ENCODE measurements around the gene JHY.
"Not testable (repeated sequence)": the region's sequence is repeated elsewhere in the genome, so short reads cannot be mapped to it uniquely, and the experiment has no call there.

JHY gene

DNA sequence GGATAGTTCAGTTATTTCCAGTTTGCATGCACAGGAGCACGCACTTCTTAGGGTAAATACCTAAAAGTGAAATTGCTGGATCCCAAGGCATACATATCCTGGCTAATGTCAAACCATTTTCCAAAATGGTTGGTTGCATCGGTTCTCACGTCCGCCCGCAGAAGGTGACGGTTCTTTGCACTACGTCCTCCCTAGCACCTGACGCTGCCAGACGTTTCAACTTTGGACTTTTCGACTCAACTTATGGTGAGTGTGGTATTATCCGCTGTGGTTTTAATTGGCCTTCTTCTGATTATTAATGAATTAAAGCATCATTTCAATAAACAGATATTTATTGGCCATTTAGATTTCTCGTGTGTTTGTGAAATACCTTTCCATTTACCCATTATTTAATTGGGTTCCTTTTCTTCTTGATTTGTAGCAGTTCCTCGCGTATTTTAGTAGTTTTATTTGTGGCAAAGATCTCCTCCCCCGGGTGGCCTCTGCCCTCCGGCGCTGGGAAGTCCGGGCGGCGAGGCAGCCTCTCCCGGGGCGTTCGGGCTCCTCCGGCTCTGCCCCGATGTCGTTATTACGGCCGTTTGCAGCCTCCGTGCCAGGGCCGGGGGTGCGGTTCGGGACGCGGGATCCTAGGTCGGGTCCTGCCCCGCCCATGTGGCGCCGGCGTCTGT, at the start of gene JHY:
Gene JHY (plus strand): TSS at position 571 of the 668 bp plus-strand sequence. CDS start 3,091 bp downstream, outside the sequence.
- DNase-seq: no peak

DNA sequence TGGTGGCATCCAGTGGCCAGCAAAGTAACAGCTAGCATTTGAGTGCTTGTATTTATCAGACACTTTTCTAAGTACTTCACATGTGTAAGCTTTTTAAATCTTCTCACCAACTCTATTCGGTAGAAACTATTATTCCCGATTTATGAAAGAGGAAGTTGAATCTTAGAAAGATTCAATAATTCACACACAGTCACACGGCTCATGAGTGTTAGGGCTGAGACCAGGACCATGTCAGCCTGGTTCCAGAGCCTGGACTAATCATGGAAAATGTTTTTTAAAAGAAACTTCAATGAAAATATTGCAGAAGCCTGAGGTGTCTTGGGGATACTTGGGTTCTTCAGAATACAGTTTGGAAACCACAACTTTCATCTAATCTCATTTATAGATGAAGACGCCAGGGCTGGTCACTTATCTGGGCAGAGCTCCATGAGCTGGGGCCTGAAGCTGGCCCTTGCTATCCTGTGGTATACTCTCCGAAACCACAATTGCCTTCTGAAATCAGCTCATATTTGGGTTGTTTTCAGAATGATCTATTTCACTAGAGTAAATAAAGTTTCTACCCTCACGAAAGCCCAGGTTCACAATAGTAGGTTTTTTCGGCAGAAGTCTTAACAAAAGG, 48.6 kb upstream of the JHY start:
- no peak for DNase-seq

DNA sequence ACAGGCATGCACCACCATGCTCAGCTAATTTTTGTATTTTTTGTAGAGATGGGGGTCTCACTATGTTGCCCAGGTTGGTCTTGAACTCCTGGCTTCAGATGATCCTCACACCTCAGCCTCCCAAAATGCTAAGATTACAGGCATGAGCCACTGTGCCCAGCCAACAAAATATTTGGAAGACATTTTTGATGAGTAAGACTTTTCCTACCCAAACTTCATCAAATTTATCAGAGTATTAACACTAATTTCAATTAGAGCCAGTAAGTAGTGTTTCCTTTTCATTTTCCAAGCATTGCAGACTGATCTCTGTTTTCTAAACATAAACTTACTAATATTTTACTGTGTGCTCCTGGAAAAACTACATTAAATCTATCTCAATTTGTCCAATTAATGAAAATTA, 45.6 kb upstream of the JHY start:
- no peak for DNase-seq

DNA sequence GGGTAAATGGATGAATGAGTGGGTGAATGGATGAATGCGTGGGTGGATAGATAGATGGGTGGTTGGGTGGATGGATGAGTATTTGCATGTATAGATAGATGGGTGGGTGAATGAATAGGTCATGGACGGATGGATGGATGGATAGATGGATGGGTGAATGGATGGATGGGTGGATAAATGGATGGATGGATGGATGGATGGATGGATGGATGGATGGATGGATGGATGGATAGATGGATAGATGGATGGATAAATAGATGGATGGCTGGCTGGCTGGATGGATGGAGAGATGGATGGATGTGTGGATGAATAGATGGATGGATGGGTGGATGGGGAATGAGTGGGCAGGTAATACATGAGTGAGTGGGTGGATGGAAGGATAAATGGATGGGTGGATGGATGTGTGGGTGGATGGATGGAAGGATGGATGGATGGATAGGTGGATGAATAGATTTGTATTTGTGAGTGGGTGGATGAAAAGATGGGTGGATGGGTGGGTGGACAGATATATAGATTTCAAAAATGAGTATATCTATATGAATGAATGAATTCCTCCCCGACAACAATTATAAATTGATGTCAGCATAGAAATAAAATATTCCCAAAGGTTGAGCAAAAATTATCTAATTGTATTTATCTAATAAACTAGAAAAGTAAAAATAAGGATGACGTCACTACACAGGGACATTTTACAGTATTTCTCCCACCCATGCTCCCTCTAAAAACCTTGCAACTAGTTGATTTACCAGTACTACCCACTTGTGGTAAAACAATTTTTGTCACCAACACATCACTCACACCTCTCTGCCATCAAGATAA, 44.8 kb upstream of the JHY start:
- DNase-seq: no peak

DNA sequence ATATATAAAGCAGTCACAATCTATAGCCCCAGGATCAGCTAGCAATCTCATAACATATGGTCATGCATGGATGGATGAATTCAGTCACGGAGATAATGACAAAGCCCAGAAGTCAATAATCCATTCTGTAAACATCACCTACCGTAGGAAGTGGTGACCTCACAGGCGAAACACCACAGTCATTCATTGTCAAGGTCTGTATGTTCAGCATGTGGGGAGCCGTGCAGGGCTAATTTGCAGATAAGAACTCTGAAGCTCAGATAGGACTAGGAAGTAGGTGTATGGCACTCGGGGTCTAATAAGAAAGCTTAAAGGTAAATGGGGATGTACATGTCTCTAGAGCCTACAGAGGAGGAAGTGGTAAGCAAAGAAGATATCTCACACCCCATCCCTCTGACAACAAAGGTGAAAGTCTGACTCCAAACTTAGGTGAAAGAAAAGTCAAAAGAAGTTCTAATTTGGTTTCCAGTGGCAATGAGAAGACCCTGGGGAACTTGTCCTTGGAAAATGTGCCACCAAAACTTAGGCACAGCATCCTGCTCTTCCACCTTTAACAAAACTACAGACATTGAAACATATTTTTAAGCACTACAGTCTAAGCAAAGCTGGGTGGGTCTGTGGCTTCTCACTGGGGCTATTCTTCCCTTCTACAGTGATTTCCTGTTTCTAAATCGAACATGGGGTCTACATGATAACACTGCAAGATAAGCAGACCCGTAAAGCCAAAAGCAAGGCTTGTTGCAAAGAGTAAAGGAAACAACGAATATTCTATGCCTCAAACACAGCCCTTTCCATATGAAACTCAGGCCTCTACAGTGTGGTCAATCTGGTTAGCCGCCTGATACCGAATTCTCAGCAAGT, 39.0 kb upstream of the JHY start:
- DNase-seq: no peak

DNA sequence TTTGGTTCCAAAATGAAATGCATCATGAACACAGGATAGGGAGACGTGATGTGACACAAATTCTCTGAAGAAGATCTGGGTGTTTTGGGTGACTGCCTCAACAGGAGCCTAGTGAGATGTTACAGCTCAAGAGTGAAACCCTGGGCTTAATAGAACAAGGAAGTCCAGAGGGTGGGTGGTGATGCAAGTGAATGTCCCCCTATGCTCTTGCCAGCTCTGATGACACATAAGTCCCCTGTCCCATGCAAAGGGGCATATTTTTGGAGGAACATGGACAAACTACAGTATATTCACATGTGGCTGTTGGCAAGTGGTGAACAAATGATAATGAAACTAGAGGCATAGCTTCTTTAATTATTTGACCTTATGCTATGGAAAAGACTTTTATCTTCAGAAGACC, 35.1 kb upstream of the JHY start:
- no peak for DNase-seq

DNA sequence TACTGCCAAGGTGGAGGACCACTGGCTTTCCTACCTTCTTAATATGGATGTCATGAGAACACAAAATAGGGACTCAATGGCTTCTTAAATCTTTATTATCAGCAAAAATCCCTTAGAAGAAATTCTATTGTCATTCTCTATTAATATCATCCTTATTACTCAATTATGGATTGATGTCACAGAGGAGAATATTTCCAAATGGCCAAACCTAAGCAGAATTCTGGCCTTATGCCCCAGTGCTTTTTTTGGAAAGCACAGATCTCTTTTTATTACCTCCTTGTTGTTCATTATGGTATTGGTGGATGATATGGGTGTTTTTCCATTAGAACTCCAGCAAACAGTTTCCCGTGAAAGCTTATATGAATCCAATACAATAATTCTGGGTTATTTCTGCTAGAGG, 34.4 kb upstream of the JHY start:
- no peak for DNase-seq

DNA sequence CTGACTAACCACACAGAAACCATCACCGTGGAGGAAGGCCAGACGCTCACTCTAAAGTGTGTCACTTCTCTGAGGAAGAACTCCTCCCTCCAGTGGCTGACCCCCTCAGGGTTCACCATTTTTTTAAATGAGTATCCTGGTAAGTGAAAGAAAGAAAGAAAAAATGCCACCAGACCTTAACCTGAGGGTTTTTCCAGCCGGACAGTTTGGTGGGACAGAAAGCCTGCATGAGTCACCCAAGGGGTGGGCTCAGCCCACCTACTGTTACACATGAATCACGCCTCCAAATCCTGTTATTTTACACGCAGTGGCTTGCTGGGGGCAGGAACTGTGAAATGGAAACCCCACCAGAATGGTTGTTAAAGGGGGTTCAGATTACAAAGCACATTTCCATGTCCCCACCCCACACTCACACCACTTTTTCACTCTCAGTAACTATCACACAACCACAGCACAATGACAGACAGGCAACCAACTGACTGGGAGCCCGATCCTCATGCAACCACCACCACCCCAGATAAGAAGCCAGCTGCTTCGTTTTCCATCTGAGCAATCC, 32.4 kb upstream of the JHY start:
- DNase-seq: no peak

DNA sequence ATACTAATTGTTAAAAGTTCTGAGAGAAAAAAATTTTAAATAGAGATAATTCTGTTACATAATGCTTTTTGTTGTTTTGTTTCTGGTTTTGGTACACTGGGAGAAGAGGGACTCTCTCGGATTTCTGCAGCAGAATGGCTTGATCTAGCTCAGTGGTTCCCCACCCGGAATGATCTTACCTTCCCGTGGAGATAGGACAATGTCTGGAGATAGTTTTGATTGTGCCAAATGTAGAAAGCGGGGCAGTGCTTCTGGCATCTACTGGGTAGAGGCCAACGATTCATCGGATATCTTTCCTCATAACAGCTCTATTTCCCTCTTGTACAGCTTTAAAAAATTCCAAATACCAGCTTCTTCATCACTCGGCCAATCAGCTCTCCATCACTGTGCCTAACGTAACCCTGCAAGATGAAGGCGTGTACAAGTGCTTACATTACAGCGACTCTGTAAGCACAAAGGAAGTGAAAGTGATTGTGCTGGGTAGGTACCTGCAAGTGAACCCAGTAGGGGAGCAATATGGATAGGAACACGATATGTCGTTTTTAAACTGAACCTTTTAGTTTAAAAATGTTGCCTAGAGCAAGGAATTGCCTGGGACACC, 31.1 kb upstream of the JHY start:
- DNase-seq: no peak

DNA sequence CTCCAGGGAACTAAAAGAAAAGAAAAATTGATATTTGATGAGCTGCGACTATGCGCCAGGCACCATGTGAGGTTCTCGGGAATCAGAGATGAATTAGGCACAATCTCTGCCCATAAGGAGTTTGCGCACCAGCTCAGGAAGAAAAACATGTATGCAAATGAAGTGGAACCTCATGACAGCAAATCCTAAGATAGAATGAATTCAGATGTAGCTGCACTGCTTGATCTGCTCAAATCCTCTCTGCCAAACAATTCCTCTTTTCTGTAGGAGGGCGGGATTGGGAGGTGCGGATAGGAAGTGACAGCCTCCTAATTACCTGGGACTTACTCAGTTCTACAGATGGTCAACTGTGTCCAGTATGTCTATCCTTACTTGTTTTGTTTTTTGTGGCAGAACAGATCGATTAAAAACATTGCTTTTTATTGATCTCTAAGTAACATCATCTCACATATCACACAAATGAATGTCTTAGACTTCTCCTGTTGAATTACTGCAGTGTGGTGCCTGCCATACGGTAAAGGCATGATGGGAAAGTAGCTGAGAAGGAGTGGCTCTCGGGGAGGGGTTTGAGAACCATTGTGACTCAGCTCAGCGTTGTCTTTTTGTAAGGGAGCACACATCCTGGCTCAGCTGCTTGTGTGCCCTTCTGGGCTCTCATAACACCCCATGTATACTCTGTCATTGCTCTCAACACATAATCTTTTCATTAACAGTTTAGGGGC, 30.3 kb upstream of the JHY start:
- no peak for DNase-seq

DNA sequence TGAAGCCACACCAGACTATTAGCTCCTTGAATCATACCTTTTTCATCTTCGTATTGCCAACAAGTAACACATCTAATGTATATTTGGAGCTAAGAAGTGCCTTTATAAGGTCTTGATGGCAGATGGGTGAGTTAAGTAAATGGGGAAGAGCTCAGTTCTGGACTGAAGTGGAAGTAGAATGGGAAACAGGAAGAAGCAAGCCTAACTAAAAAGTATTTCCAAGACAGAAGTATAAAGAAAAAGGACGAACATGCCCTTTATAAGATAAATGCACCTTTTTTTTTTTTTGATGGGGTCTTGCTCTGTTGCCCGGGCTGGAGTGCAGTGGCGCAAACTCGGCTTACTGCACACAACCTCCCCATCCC, 29.8 kb upstream of the JHY start:
- no peak for DNase-seq

DNA sequence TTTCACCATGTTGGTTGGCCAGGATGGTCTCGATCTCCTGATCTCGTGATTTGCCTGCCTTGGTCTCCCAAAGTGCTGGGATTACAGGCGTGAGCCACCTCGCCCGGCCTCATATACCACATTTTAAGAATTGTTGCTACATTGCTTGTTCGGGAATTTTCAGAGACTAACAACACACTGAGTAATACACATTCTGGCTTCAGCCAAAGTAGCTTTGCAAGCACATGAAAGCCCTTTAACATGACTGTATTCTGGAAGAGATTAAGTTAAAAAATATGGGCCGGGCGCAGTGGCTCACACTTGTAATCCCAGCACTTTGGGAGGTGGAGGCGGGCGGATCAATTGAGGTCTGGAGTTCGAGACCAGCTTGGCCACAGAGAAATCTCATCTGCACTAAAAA, 29.3 kb upstream of the JHY start:
- DNase-seq: no peak

DNA sequence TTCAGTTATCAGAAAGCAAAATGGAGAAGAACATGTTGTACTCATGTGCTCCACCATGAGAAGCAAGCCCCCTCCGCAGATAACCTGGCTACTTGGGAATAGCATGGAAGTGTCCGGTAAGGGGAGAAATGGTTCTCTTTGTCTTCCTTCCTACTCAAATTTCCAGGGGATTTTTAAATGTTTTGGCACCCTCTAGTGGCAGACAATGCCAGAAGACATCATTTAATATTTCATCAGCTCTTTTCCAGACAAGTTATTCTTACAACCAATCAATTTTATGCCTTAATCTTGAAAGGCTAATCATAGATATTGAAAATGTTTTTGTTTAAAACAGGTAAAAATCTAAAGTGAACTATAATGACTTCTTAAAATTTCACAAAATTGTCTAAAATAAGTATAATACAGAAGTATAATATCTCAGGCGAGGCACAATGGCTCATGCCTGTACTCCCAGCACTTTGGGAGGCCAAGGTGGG, 28.6 kb upstream of the JHY start:
- peak; percentile 18 for DNase-seq

DNA sequence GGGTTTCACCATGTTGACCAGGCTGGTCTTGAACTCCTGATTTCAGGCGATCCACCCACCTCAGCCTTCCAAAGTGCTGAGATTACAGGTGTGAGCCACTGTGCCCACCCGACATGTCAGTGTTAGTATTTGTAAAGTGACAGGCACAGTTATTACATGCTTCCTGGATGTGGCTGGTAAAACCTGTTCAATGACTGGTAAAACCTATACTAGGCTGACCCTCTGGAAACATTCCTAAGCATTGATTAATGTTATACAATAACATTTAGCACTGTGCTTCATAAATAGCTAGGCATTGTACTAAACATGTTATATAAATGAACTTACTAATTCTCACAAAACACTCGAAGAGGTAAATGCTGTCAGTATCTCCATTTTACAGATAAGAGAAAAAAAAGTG, 20.9 kb upstream of the JHY start:
- no peak for DNase-seq

DNA sequence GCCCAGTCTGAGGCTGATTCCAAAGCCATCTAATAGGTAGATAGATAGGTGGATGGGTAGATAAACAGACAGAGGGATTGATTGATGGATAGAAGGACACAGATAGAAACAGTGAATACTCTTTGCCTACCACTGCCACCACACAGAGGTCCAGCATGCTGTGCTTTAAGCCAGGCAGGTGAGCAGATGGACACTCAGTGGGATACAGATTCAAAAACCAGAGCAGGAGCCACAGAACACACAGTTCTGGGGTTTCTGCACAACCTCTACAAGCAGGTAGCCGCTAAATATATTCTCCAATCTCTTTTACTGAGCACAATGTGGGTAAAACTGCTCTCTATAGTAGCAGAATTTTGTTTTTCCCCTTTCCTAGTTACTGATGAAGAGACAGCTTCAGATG, 20.5 kb upstream of the JHY start:
- DNase-seq: no peak

DNA sequence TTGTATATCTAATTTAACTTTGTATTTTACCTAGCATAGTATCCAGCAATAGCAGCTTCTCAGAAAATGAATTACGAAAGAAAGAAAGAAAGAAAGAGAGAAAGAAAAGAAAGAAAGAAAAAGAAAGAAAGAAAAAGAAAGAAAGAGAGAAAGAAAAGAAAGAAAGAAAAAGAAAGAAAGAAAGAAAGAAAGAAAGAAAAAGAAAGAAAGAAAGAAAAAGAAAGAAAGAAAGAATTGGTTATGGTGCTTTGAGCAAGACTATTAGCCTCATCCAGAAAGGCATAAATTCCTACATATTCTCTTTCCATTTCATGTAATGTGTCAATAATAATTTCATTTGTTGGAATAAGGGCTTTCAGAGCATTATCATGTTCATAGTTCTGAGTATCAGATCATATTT, 19.4 kb upstream of the JHY start:
- DNase-seq: not testable (repeated sequence)

DNA sequence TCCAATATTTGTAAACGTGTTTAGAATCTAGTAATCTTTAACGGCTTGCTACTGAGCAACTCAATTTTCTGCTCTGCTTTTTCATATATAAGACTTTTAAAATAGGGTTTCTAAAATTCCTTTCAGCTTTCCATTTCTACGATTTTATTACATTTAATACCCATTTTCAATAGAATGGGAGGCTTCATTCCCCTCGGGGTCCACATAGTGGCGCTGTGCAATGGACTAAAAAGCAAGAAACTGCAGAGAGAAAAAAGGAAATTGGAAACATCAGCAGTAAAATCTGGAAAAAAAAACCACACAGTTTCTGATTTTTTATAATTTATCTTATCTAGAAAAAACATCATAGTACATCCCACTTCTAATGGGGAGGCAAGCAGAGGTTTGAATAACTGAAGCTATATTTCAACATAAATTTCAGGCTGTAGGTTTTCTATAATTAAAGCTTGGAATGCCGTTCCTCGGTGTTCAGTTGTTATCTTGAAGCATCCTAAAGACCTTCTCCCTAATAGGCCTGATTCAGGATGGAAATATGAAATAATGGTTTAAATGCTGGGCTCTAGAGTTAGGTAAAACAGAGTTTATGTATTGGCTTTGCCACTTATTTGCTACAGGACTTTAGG, 18.7 kb upstream of the JHY start:
- DNase-seq: no peak

DNA sequence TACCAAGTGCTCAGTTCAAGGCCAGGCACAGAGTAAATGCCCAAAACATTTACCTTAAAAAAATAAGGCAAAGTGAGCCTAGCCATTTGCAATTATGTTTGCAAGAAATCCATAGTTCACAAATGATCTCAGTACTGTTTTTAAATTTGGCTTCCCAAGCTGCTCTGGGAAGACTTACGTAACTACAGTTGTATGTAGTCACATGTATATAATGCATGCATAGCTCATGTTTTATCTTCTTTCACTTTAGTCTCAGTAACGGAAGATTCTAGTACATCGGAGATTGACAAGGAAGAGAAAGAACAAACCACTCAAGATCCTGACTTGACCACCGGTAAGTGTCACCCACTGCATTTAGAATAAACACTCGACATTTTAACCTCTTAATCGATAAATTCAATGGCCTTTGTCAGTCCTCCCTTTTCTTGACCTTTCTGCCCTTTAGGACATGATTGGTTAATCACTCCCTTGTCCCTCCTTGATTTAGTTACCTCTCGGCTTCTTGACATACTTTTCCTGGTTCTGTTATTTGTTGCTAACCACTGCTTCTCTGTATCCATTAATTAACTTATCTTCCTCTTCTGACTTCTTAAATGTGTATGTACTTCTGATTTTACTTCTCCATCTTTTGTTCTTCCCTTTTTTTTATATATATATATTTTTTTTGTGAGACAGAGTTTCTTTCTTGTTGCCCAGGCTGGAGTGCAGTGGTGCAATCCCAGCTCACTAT, 18.0 kb upstream of the JHY start:
- no peak for DNase-seq

DNA sequence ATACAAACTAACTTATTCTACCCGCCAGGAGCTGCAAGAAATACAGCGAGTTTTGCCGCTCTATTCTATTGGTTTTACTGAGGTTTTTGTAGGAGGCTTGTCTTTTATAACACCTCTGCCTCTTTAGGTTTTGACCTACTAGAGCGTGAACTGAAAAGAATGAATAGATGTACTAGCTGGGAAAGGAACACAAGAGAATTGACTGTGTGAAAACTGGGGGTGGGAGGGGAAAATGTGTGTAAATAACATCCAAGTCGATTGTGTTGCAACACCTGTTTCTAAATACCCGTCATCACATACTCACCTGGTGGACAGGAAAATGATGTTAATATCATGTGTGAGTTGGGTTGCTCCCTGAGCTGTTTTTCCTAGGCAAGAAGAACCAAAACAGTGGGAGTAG, 12.9 kb upstream of the JHY start:
- DNase-seq: no peak

DNA sequence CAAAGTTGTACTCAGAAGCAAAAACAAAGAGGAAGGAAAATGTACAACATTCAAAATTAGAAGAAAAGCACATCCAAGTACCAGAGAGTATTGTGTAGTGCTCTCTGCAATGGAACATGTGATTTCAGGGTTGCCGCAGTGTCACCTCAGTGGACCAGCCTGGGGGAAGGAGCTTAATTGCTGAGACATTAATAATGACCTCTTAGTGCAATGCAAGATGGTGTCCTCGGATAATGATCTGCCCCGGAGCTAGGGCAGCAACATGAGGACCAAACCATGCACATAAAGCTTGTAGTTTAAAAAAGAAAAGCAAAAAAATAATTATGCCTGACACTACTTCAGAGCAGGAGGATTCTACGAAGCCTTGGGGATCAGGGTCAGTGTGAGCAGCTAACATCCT, 11.3 kb upstream of the JHY start:
- no peak for DNase-seq

DNA sequence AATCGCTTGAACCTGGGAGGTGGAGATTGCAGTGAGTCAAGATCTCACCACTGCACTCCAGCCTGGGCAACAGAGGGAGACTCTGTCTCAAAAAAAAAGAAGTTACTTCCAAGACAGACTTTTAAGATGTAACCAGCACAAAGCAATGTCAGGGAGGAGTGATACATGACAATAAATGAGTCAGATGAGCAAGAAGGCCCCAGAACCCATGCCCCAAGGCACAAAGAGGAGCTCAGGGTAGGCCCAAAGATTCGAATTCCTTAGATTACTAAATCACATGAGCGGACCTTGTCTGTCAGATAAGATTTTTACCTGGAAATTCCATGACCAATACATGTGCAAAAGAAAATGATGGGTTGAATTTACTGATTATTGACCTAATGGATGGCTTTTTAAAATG, 10.5 kb upstream of the JHY start:
- DNase-seq: no peak
